ENCODE measurements around the gene MATN4. TPM values are rescaled to one million over a fixed set of nuclear protein-coding genes. Genes with fewer than 3 reads are reported as not detected.

Gene MATN4
- total and polyA plus RNA-seq, 2 of the 13 experiments (the other 11 are each of a cell fraction or from before 2014, with no cell fraction given): not detected

- 0 out of 2 replicates have a peak, but pooled peaks have one; percentile 20 for TF ChIP-seq ATF2 (CRISPR knock-in tag; IDR thresholded peaks at IDR 0.05)
- TF ChIP-seq ATF6 (CRISPR knock-in tag; conservative IDR thresholded peaks at IDR 0.05): no peak
- TF ChIP-seq TCF12 (IDR thresholded peaks at IDR 0.05): no peak
- no peak; the same call in 1 of the 2 replicates for TF ChIP-seq TCF12 (CRISPR knock-in tag; IDR thresholded peaks at IDR 0.05)
- TF ChIP-seq GATA4 (IDR thresholded peaks at IDR 0.05; ENCODE audit: borderline replicate concordance, low read depth): peak; percentile 84; the same call in 1 of the 2 replicates
- peak; percentile 52 for TF ChIP-seq FOXC1 (CRISPR knock-in tag; IDR thresholded peaks at IDR 0.05; ENCODE audit: borderline replicate concordance)
- 0 out of 2 replicates have a peak, but pooled peaks have one; percentile 52 for TF ChIP-seq SNAPC4 (CRISPR knock-in tag; IDR thresholded peaks at IDR 0.05)
- TF ChIP-seq SOX5 (CRISPR knock-in tag; IDR thresholded peaks at IDR 0.05; ENCODE audit: borderline replicate concordance): 0 out of 2 replicates have a peak, but pooled peaks have one; percentile 28
- TF ChIP-seq ZIK1 (CRISPR knock-in tag; IDR thresholded peaks at IDR 0.05; ENCODE audit: borderline replicate concordance, low read depth): peak; percentile 82
- peak; percentile 69 for TF ChIP-seq ISL2 (CRISPR knock-in tag; IDR thresholded peaks at IDR 0.05)
- TF ChIP-seq ZNF850 (CRISPR knock-in tag; conservative IDR thresholded peaks at IDR 0.05): no peak; the same call in 1 of the 2 replicates
- TF ChIP-seq ZNF878 (CRISPR knock-in tag; IDR thresholded peaks at IDR 0.05): 0 out of 2 replicates have a peak, but pooled peaks have one; percentile 65
- peak; percentile 83 for TF ChIP-seq GATAD2A (CRISPR knock-in tag; IDR thresholded peaks at IDR 0.05)
- TF ChIP-seq ZBTB7A (CRISPR knock-in tag; IDR thresholded peaks at IDR 0.05): 0 out of 2 replicates have a peak, but pooled peaks have one; percentile 45
- peak; percentile 79 for TF ChIP-seq UBTF (CRISPR knock-in tag; IDR thresholded peaks at IDR 0.05)
- TF ChIP-seq CBX5 (CRISPR knock-in tag; IDR thresholded peaks at IDR 0.05; ENCODE audit: borderline replicate concordance): 0 out of 2 replicates have a peak, but pooled peaks have one; percentile 9
- TF ChIP-seq ZNF230 (CRISPR knock-in tag; IDR thresholded peaks at IDR 0.05): peak; percentile 6; the same call in 1 of the 2 replicates
- no peak; the same call in 1 of the 2 replicates for TF ChIP-seq DNMT3B (CRISPR knock-in tag; conservative IDR thresholded peaks at IDR 0.05)
These were observed 34.1 kb upstream of the MATN4 start (continued) for GRCh38 chr20:45341939-45342854.
